ENCODE measurements around the gene GBF1.
A peak's percentile ranks its signal among the peaks of the same experiment; 100 is the strongest.

DNA sequence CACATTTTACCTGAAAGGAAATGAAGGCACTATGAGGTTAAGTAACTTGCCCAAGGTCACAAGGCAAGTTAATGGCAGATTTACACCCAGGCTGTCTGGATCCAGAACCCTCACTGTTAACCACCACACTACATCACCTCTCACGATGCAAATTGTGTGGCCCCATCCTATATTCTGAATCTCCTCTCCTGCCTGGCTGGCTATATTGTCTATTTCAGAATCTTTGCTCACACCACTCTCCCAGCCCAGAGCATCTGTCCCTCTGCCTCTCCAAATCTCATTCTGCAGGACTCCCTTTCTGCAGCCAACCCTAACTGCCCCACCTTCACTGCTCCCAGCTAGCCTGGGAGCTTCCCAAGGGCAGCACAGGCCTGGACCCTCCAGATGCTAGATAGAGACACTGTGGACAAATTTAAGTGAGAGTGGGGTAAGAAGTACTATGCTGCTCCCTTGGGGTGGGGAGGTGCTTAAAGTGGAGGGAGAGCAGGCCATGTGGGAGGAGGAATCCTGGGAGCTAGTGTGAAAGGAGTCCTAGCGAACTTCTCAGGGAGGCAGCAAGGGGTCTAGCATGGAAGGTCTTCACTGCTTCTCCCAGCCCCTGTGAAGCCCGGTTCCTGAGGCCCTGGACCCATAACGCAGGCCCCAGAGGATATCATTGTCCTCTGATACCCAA lies 186.3 kb downstream of the GBF1 start:
- TF ChIP-seq, protein P1, sequence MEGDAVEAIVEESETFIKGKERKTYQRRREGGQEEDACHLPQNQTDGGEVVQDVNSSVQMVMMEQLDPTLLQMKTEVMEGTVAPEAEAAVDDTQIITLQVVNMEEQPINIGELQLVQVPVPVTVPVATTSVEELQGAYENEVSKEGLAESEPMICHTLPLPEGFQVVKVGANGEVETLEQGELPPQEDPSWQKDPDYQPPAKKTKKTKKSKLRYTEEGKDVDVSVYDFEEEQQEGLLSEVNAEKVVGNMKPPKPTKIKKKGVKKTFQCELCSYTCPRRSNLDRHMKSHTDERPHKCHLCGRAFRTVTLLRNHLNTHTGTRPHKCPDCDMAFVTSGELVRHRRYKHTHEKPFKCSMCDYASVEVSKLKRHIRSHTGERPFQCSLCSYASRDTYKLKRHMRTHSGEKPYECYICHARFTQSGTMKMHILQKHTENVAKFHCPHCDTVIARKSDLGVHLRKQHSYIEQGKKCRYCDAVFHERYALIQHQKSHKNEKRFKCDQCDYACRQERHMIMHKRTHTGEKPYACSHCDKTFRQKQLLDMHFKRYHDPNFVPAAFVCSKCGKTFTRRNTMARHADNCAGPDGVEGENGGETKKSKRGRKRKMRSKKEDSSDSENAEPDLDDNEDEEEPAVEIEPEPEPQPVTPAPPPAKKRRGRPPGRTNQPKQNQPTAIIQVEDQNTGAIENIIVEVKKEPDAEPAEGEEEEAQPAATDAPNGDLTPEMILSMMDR (IDR thresholded peaks at IDR 0.05; ENCODE audit: borderline replicate concordance, extremely low read depth, low read length, poor library complexity, severe bottlenecking): peak; percentile 4
- TF ChIP-seq EZH2 (IDR thresholded peaks at IDR 0.05; ENCODE audit: borderline replicate concordance, low read depth, low read length, severe bottlenecking): no peak
